Activated CD4-positive, alpha-beta T cell treated with anti-CD3 and anti-CD28 coated beads for 4 hours (primary cell): ENCODE results near the gene PLA2G6.

Experiments used
- DNase-seq, 2 donors: peaks; one replicate each; pipeline ENCODE4 v3.0.0-alpha.2; 2020

Gene PLA2G6

GRCh38 chr22:38109371-38110001 lies 72.1 kb downstream of the PLA2G6 start:
- no peak for DNase-seq

- no peak for DNase-seq
These were observed 72.9 kb downstream of the PLA2G6 start for GRCh38 chr22:38108561-38109319.

DNA sequence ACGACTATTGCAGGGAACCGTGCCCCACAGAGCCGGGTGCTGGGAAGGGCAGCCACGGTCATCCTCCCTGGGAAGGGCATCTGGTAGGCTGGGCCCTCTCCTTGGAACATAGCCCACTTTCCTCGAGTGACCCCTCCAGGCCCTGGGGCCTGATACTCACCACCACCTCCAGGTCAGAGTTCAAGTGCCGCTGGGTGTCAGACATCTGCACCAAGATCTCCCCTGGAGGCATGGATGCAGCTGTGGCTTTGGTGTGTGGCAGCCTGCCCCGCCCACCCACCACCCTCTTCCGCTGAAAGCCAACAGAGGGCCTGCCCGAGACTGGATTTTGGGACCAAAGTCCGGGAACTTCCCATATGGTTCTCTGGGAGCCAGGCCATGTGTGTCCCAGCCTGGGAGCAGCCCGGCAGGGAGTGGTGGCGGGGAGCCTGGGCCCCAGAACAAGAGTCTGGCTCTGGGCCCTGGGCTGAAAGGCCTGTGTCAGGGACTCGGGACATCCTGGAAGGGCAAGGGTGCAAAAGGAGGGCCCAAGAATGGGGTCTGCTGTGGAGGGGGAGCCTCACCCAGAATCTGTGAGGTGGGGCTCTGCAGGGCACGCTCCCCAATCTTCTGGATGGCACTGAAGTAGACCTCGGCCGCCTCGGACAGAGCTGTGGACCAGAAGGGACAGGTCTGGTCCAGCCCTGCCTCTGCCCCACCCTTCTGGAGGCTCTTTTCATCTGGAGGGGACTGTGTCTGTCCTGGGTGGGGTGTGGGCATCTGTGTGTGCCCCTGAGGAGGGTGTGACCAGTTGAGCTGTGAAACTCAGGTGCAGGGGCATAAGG lies 73.7 kb downstream of the PLA2G6 start:
- DNase-seq = no peak

GRCh38 chr22:38106814-38107578 lies 74.6 kb downstream of the PLA2G6 start:
- DNase-seq = no peak

DNA sequence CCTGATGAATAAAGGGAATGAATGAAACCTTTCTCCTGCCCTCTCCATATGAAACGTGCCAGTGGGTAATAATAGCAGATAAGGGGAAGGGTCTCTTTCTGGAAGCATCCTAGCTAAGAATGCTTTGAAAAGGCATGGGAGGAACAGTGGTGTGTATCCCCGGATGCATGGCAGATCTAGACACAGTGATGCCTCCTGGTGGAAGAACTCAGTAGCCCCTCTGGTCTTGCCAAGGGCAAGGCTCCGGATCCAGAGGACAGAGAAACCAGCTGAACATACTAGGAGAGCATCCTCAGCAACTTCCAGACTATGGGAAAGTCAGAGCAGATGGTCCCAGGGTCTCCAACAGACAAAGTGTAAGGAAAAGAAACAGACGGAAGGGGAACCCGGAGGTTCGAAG lies 77.5 kb downstream of the PLA2G6 start:
- DNase-seq = no peak

DNA sequence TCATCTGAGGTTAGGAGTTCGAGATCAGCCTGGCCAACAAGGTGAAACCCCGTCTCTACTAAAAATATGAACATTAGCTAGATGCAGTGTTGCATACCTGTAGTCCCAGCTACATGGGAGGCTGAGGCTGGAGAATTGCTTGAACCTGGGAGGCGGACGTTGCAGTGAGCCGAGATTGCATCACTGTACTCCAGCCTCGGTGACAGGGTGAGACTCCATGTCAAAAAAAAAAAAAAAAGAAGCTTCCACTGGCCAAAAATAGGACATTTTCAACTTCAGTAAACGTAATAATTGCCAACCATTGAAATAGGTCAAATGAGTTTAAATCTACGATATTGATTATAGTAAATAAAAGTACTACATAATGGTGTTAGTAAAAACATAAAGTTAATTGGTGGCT lies 78.0 kb downstream of the PLA2G6 start:
- DNase-seq = no peak

- no peak for DNase-seq
These were observed 83.0 kb downstream of the PLA2G6 start for GRCh38 chr22:38098410-38099249.

DNA sequence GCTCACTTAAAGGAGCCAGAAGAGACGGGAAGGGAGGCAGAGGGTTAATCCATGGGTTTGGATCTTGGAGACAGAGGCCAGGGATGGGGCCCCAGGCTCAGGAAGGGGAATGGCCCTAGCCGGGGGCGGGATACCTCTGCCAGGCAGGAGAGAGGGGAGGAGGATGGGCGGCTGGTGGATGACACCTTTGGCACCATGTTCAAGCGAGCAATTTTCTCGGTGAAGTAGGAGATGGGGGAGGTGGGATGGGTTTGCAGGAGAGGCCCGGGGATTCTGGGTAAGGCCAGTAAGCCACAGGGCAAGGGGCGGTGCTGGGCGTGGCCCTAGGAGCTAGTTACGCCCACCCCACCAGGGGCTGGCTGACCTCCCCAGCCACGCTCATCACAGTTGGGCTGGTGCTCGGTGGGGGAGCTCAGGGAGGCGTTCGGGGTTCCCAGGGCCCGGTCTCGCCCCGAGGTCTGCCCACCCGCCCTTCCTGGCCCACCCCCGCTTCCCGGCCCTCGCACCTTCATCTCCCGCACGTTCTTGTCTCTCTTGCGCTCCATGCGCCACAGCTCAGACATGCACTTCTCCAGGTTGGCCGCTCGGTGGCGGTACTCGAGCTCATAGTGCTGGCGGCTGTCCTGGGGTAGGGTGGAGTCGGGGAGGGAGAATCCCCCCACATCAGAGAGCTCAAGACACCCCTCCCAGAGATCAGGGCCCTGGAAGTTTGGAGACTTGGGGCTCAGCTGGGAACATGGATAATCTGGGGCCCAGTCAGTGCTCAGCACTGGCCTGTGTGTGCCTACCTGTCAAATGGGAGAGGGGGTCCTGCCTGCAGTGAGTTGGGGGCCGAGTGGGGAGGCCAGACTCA lies 83.8 kb downstream of the PLA2G6 start:
- DNase-seq = no peak

DNA sequence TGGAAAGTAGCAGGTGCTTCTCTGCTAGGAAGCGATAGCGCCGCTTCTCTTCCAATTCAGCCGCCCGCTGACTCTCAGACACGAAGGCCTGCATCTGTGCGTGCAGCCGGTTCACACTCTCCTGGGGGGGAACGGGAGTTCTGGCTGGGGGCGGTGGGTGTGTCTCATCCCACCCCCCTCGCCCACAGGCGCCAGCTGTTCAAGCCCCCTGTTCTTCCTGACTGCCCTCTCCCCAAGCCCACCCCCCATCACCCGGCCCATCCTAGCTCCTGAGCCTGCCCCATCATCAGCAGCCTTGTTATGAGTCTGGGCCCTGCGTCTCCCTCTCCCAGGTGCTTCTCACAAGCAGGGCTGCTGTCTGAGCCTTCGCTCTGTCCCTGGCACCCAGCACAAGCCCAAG lies 84.6 kb downstream of the PLA2G6 start:
- DNase-seq = no peak

DNA sequence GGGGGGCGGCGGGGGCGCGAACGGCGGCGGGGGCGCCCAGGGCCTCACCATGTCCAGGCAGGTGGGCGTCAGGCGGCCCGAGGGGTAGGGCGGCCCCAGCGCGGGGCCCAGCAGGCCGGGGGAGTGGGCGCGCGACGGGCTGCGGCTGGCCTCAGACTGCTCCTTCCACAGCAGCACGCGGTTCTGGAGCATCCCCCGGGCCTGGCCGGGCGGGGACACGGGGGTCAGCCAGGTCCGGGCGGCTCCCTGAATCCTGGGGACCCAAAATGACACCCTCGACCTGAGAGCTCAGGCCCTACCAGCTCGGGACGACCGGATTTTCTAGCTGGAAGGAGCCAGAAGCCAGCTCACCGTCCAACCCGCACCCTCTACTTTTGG lies 92.2 kb downstream of the PLA2G6 start:
- DNase-seq = no peak

GRCh38 chr22:38088629-38089473 lies 92.8 kb downstream of the PLA2G6 start:
- no peak for DNase-seq

- DNase-seq = no peak
These were observed 93.8 kb downstream of the PLA2G6 start for GRCh38 chr22:38087855-38088254.

DNA sequence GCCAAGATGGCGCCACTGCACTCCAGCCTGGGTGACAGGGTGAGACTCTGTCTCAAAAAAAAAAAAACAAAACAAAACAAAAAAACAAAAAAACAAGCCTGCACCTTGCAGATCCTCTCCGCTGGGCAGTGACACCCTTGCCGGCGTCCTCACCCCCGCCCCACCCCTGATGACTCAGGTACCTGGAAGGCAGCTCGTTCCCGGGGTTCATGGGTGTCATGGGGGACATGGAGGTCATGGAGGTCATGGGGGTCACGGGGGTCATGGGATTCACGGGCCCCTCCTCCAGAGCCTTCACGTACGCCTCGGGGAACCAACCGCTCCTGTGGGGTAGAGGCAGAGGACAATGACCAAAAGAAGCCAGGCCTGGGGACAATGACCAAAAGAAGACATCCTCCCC lies 94.7 kb downstream of the PLA2G6 start:
- no peak for DNase-seq

- no peak for DNase-seq
These were observed 95.4 kb downstream of the PLA2G6 start for GRCh38 chr22:38086001-38086845.

GRCh38 chr22:38085501-38085900 lies 96.1 kb downstream of the PLA2G6 start:
- DNase-seq = no peak

DNA sequence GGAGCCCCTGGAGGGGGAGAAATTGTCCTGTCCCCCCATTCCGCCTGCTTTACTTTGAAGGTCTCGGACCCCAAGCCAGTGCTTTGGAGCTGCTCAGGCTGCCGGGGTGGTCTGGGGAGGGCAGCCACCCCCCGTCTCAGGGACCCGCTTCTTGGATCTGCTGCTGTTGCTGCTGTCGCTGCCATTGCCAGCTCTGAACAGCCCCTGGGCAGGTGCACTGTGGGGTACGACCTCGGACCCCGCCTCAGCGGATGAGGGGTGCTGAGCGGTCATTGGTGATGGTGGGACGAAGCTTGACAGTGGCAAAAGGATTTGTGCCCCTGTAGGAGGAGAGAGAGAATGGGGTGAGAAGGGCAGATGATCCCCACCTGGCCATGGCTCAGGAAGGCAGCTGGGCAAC lies 96.6 kb downstream of the PLA2G6 start:
- no peak for DNase-seq

DNA sequence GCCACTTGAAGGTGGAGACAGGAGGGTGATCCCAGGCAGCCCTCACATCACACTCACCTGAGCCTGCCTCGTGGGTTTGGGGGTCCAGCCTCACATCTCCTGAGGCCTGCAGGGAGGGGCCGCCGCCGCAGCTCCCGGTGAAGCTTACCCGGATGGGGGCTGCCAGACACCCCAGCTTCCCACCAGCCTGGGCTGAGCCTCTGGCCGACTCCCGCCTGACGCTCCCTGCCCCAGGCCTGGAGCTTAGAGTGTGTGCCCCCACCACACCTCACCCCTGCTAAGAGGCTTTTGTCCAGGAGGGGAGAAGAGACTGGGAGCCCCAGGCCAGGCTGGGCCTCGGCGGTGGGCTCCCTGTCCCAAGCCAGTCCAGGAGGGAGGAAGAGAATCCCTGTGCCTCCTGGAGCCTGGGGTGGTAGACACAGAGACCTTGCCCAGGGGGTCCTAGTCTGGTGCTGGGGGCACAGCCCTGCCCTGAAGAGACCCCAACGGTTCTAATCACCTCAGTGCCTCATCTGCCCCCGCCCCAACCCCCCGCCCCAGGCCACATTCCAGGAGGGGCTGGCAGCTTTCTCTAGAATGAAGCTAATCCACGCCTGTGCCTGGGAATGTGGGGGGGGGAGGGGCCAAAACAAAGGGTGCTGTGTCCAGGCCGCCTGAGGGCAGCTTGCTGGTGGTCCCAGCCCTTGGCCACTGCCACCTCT lies 97.5 kb downstream of the PLA2G6 start, which contains the start of gene SLC16A8:
Gene SLC16A8 (minus strand): TSS at position 254 of the 701 bp plus-strand sequence. CDS start 1,311 bp downstream, outside the sequence.
- DNase-seq = no peak

DNA sequence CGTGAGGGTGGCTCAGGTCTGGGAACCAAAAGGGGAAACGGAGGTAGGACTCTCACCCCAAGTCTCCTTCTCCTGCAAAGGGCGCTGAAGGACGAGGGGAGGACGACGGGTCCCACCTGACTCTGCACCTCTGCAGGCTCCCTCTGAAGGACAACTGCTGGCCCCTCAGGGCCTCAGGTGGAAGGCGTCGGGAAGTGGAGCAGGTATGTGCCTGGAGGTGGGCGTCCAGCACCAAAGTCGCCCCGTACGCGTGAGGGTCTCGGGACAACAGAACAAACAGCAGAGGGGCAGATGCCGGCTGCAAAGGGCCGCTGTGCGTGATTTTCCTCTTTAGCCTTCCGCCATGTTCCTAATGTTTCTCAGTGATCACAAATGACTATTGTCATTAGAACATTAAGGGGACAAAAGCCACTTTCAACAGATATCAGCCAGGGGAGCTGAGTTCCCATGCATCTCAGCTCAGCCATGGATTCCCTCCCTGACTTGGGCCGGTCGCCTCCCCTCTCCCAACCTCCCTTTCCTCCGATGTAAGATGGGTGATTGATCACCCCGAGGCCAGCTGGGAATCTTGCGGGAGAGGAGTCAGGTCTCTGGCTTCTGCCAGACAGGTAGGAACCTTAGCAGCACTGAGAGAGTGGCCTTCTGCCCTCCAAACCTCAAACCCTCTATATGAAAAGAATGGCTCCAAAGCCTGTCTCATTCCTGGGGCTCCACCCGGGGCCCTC lies 98.5 kb downstream of the PLA2G6 start:
- DNase-seq = no peak
